ENCODE results near the gene SFXN3. TPM values are rescaled to one million over a fixed set of nuclear protein-coding genes. Genes with fewer than 3 reads are reported as not detected.

SFXN3 gene
- total RNA-seq, 1 experiment from 2014 or later: 5.6 TPM

DNA sequence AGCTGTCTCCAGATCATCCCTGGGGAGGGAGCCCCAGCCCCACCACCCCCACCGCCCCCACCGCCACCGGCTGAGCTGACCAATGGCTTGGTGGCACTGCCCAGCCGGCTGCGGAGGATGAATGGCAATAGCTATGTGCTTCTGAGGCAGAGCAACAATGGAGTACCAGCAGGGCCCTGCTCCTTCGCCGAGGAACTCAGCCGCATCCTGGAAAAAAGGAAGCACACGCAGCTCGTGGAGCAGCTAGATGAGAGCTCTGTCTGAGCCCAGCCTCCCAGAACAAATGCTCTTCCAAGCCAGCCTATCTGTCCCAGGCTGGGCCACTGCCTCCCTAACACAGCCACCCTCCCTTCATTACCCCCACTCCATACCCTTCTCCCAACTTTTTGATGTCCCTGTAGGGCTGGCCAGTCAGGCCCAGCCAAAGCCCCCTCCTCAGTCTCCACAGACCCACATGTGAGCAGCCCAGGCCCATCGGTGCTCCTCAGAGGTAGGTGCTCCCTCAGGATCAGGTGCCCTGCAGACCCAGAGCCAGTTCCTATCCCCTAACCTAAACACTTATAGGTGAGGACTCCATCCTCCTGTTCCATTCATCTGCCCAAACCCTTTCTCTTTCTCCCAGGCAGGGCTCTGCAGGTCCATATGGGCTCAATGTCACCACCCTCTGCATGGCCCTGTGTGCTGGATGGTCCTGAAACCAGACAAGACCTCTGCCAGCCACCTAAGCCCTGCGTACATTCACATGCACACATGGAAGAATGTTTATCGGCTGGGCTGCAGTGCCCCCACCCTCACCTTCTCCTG lies 47.0 kb upstream of the SFXN3 start:
- H3K36me3 Mint-ChIP-seq: peaks cover 4% of the 10 kb centered on the region; the same call in 1 of the 2 replicates
- ChIA-PET POLR2A (no interaction called here), CTCF (interaction anchor here (1.1 kb wide), 1 partner anchor 13 kb away, joined by 7 read pairs; no protein-coding TSS in a partner anchor)
- DNase-seq (ENCODE audit: low spot score): no peak
- no peak for ATAC-seq
- H3K27ac Mint-ChIP-seq: peak overlapping the region; percentile 70; the same call in 1 of the 2 replicates
- no peak overlapping the region for H3K4me3 Mint-ChIP-seq
- no peaks in the 10 kb centered on the region for H3K27me3 Mint-ChIP-seq (ENCODE audit: low read depth)
- no peaks in the 10 kb centered on the region for H3K9me3 Mint-ChIP-seq
- TF ChIP-seq, protein P1, sequence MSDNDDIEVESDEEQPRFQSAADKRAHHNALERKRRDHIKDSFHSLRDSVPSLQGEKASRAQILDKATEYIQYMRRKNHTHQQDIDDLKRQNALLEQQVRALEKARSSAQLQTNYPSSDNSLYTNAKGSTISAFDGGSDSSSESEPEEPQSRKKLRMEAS (CRISPR knock-in tag; IDR thresholded peaks at IDR 0.05): no peak
- TF ChIP-seq EMX1 (CRISPR knock-in tag; IDR thresholded peaks at IDR 0.05) (no peak), NFATC4 (CRISPR knock-in tag; IDR thresholded peaks at IDR 0.05) (no peak), TEAD1 (CRISPR knock-in tag; IDR thresholded peaks at IDR 0.05) (no peak), CREM (CRISPR knock-in tag; IDR thresholded peaks at IDR 0.05) (no peak), SP1 (CRISPR knock-in tag; conservative IDR thresholded peaks at IDR 0.05) (no peak), FOXP1 (CRISPR knock-in tag; IDR thresholded peaks at IDR 0.05; ENCODE audit: borderline replicate concordance) (no peak)
- TF ChIP-seq, protein P2, sequence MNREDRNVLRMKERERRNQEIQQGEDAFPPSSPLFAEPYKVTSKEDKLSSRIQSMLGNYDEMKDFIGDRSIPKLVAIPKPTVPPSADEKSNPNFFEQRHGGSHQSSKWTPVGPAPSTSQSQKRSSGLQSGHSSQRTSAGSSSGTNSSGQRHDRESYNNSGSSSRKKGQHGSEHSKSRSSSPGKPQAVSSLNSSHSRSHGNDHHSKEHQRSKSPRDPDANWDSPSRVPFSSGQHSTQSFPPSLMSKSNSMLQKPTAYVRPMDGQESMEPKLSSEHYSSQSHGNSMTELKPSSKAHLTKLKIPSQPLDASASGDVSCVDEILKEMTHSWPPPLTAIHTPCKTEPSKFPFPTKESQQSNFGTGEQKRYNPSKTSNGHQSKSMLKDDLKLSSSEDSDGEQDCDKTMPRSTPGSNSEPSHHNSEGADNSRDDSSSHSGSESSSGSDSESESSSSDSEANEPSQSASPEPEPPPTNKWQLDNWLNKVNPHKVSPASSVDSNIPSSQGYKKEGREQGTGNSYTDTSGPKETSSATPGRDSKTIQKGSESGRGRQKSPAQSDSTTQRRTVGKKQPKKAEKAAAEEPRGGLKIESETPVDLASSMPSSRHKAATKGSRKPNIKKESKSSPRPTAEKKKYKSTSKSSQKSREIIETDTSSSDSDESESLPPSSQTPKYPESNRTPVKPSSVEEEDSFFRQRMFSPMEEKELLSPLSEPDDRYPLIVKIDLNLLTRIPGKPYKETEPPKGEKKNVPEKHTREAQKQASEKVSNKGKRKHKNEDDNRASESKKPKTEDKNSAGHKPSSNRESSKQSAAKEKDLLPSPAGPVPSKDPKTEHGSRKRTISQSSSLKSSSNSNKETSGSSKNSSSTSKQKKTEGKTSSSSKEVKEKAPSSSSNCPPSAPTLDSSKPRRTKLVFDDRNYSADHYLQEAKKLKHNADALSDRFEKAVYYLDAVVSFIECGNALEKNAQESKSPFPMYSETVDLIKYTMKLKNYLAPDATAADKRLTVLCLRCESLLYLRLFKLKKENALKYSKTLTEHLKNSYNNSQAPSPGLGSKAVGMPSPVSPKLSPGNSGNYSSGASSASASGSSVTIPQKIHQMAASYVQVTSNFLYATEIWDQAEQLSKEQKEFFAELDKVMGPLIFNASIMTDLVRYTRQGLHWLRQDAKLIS (CRISPR knock-in tag; IDR thresholded peaks at IDR 0.05; ENCODE audit: borderline replicate concordance): no peak
- TF ChIP-seq, protein P3, sequence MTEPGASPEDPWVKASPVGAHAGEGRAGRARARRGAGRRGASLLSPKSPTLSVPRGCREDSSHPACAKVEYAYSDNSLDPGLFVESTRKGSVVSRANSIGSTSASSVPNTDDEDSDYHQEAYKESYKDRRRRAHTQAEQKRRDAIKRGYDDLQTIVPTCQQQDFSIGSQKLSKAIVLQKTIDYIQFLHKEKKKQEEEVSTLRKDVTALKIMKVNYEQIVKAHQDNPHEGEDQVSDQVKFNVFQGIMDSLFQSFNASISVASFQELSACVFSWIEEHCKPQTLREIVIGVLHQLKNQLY (CRISPR knock-in tag; IDR thresholded peaks at IDR 0.05): no peak
- TF ChIP-seq, protein P4, sequence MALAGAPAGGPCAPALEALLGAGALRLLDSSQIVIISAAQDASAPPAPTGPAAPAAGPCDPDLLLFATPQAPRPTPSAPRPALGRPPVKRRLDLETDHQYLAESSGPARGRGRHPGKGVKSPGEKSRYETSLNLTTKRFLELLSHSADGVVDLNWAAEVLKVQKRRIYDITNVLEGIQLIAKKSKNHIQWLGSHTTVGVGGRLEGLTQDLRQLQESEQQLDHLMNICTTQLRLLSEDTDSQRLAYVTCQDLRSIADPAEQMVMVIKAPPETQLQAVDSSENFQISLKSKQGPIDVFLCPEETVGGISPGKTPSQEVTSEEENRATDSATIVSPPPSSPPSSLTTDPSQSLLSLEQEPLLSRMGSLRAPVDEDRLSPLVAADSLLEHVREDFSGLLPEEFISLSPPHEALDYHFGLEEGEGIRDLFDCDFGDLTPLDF (CRISPR knock-in tag; IDR thresholded peaks at IDR 0.05): no peak
- TF ChIP-seq, protein P5, sequence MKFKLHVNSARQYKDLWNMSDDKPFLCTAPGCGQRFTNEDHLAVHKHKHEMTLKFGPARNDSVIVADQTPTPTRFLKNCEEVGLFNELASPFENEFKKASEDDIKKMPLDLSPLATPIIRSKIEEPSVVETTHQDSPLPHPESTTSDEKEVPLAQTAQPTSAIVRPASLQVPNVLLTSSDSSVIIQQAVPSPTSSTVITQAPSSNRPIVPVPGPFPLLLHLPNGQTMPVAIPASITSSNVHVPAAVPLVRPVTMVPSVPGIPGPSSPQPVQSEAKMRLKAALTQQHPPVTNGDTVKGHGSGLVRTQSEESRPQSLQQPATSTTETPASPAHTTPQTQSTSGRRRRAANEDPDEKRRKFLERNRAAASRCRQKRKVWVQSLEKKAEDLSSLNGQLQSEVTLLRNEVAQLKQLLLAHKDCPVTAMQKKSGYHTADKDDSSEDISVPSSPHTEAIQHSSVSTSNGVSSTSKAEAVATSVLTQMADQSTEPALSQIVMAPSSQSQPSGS (CRISPR knock-in tag; IDR thresholded peaks at IDR 0.05; ENCODE audit: borderline replicate concordance, low read depth): no peak
- peaks cover 13% of the 10 kb centered on the region for H3K4me1 Mint-ChIP-seq

DNA sequence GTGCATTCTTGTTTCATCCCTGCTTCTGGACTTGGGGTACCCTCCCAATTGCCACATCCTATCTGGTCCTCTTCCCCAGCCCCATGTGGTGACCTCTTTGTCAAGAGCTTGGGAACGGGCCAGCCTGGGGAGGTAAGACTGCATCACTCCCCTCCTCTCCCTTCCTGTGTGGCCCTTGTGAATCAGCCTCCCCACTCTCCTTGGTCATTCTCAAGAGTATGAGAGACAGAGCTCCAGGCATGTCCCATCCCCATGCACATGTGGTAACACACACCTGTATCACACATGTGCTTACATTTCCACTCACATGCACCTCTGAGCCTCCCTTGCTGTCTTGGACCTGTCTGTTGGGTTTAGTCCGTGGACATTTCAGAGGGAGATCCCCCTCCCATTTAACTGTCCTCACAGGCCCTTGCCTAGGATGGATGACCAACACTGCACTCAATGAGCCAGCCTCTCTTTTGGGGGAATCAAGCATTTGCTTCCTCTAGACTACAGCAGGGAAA lies 46.3 kb upstream of the SFXN3 start:
- POLR2A ChIA-PET: no interaction called here
- Mint-ChIP-seq H3K36me3 (peaks cover 10% of the 10 kb centered on the region), H3K4me3 (no peak overlapping the region)

More for the DNA sequence above, 46.3 kb upstream of the SFXN3 start:
- Mint-ChIP-seq H3K4me1 (peaks cover 13% of the 10 kb centered on the region), H3K27me3 (ENCODE audit: low read depth) (no peaks in the 10 kb centered on the region), H3K9me3 (no peaks in the 10 kb centered on the region), H3K27ac (0 out of 2 replicates have a peak overlapping the region, but pooled peaks have one; percentile 41)
- DNase-seq (ENCODE audit: low spot score) (no peak), ATAC-seq (no peak)
- TF ChIP-seq MYBL2 (CRISPR knock-in tag; IDR thresholded peaks at IDR 0.05) (no peak), SMAD3 (CRISPR knock-in tag; IDR thresholded peaks at IDR 0.05; ENCODE audit: borderline replicate concordance) (no peak), CBFB (CRISPR knock-in tag; IDR thresholded peaks at IDR 0.05; ENCODE audit: low read depth) (no peak), PRRX2 (CRISPR knock-in tag; IDR thresholded peaks at IDR 0.05) (no peak)
- TF ChIP-seq, protein P6, sequence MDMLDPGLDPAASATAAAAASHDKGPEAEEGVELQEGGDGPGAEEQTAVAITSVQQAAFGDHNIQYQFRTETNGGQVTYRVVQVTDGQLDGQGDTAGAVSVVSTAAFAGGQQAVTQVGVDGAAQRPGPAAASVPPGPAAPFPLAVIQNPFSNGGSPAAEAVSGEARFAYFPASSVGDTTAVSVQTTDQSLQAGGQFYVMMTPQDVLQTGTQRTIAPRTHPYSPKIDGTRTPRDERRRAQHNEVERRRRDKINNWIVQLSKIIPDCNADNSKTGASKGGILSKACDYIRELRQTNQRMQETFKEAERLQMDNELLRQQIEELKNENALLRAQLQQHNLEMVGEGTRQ (CRISPR knock-in tag; IDR thresholded peaks at IDR 0.05): no peak
- CTCF ChIA-PET: interaction anchor here (1.1 to 4.5 kb wide), 3 partner anchors 13 to 27 kb away, joined by 4 to 28 read pairs (median 7); partner anchors contain the start of gene SEMA4G

Measured in WTC11 (cell line).